Tibial nerve (tissue), 4 donors: Measurements from ENCODE around the gene TGFB1I1. TPM values are rescaled to one million over a fixed set of nuclear protein-coding genes. Genes with fewer than 3 reads are reported as not detected.
"Not testable (repeated sequence)": the region's sequence is repeated elsewhere in the genome, so short reads cannot be mapped to it uniquely, and the experiment has no call there.

Experiments used
- DNase-seq, 2 donors: peaks; one replicate each; pipeline ENCODE4 v3.0.0-alpha.2; 2019; ENCODE audit warnings: low spot score in 2 of 2
- H3K27ac ChIP-seq, 4 donors: fragments of 200-600 bp; sonication (generic) in 3 of 4; one replicate each; pipeline ENCODE4 v1.5.1; 2017 to 2019; ENCODE audit warnings: mild to moderate bottlenecking in 1 of 4
- H3K27me3 ChIP-seq, 2 donors: fragments of 200-600 bp; sonication (generic) in 1 of 2; one replicate each; pipeline versions ENCODE4 v1.5.1 to v1.6.0; 2017 to 2019
- H3K36me3 ChIP-seq, 3 donors: fragments of 200-600 bp; sonication (generic); one replicate each; pipeline ENCODE4 v1.5.1; 2018 to 2019
- H3K4me1 ChIP-seq, 4 donors: fragments of 200-600 bp; sonication (generic) in 3 of 4; one replicate each; pipeline ENCODE4 v1.5.1; 2017 to 2019
- H3K4me3 ChIP-seq, 4 donors: fragments of 200-600 bp; sonication (generic) in 3 of 4; one replicate each; pipeline ENCODE4 v1.5.1; 2017 to 2019; ENCODE audit warnings: mild to moderate bottlenecking in 1 of 4, moderate library complexity in 1 of 4
- H3K9me3 ChIP-seq, 4 donors: fragments of 200-600 bp; sonication (generic) in 3 of 4; one replicate each; pipeline ENCODE4 v1.5.1; 2017 to 2019
- CTCF ChIP-seq, 5 experiments: fragments of 200-600 bp in 3 of 5; fragments of 450-650 bp in 2 of 5; sonication (generic) in 3 of 5; IDR thresholded peaks; one replicate each; pipeline ENCODE4 v1.5.1; 2016 to 2019; ENCODE audit warnings: antibody characterized with exemption in 5 of 5, mild to moderate bottlenecking in 3 of 5, moderate library complexity in 2 of 5
- EP300 ChIP-seq, 2 donors: sonication (generic); formaldehyde crosslinking; IDR thresholded peaks; one replicate each; pipeline ENCODE4 v1.6.1; 2017; ENCODE audit warnings: antibody characterized with exemption in 2 of 2, mild to moderate bottlenecking in 1 of 2
- POLR2A ChIP-seq, 2 donors: fragments of 450-650 bp; IDR thresholded peaks; one replicate each; pipeline ENCODE4 v1.6.1; 2017; ENCODE audit warnings: antibody characterized with exemption in 2 of 2, mild to moderate bottlenecking in 2 of 2, moderate library complexity in 2 of 2
- WGBS, 2 donors: methylation state at CpG; one replicate each; pipeline ENCODE4 v1.1.5; 2018; 5-methylcytosine and 5-hydroxymethylcytosine counted together
- total RNA-seq, 4 donors: library from RNA; depleted of rRNA; stranded (reverse); fragments of >200 nt; gene quantifications; one replicate each; pipeline ENCODE4 v1.1.0, GENCODE V29; 2016

TGFB1I1 gene
- total RNA-seq, 4 donors from 2014 or later = 29.3 to 68.7 (median 53.5) TPM

- no peak for DNase-seq
These were observed 30.0 kb downstream of the TGFB1I1 start for GRCh38 chr16:31501966-31502348.

GRCh38 chr16:31502981-31503380, 31.0 kb downstream of the TGFB1I1 start:
- Histone ChIP-seq H3K36me3 (peaks cover 0 to 47% (median 0%) of the 10 kb centered on the region in 3 donors), H3K9me3 (no peaks in the 10 kb centered on the region), H3K4me3 (no peak overlapping the region), H3K4me1 (peaks cover 0 to 53% (median 14%) of the 10 kb centered on the region in 4 donors), H3K27ac (no peak overlapping the region), H3K27me3 (no peaks in the 10 kb centered on the region)
- TF ChIP-seq CTCF (IDR thresholded peaks at IDR 0.05) (no peak), EP300 (IDR thresholded peaks at IDR 0.05) (no peak), POLR2A (IDR thresholded peaks at IDR 0.05) (no peak)
- no peak for DNase-seq

More at GRCh38 chr16:31501966-31502348, 30.0 kb downstream of the TGFB1I1 start:
- WGBS, 2 donors = 56 to 76% methylated on average over 4 of the region's 4 CpGs
- H3K27ac ChIP-seq = no peak overlapping the region
- H3K9me3 ChIP-seq = no peaks in the 10 kb centered on the region
- no peaks in the 10 kb centered on the region for H3K27me3 ChIP-seq
- H3K36me3 ChIP-seq = peaks cover 0 to 57% (median 0%) of the 10 kb centered on the region in 3 donors
- peaks cover 0 to 45% (median 6%) of the 10 kb centered on the region in 4 donors for H3K4me1 ChIP-seq
- no peak overlapping the region for H3K4me3 ChIP-seq
- TF ChIP-seq CTCF (IDR thresholded peaks at IDR 0.05) (no peak), EP300 (IDR thresholded peaks at IDR 0.05) (no peak), POLR2A (IDR thresholded peaks at IDR 0.05) (no peak)

- H3K4me3 ChIP-seq, H3K27me3 ChIP-seq, DNase-seq, H3K27ac ChIP-seq, H3K9me3 ChIP-seq: not testable (repeated sequence)
- Histone ChIP-seq H3K4me1 (peaks cover 0 to 53% (median 14%) of the 10 kb centered on the region in 4 donors), H3K36me3 (peaks cover 0 to 41% (median 0%) of the 10 kb centered on the region in 3 donors)
- 86 to 92% methylated on average over 8 of the region's 8 CpGs for WGBS, 2 donors
These were observed 31.6 kb downstream of the TGFB1I1 start for GRCh38 chr16:31503555-31503954.

GRCh38 chr16:31504159-31504558, 32.2 kb downstream of the TGFB1I1 start:
- no peak for DNase-seq

GRCh38 chr16:31505483-31505882, 33.5 kb downstream of the TGFB1I1 start:
- WGBS, 2 donors = 66 to 69% methylated on average over 4 of the region's 4 CpGs
- Histone ChIP-seq H3K36me3 (peaks cover 0 to 22% (median 0%) of the 10 kb centered on the region in 3 donors), H3K9me3 (no peaks in the 10 kb centered on the region), H3K27me3 (no peaks in the 10 kb centered on the region), H3K27ac (no peak overlapping the region), H3K4me1 (peaks cover 0 to 70% (median 23%) of the 10 kb centered on the region in 4 donors), H3K4me3 (no peak overlapping the region)
- TF ChIP-seq CTCF (IDR thresholded peaks at IDR 0.05) (no peak), POLR2A (IDR thresholded peaks at IDR 0.05) (no peak), EP300 (IDR thresholded peaks at IDR 0.05) (no peak)
- DNase-seq = no peak

More at GRCh38 chr16:31504159-31504558, 32.2 kb downstream of the TGFB1I1 start:
- 68 to 77% methylated on average over 8 of the region's 8 CpGs for WGBS, 2 donors
- TF ChIP-seq CTCF (IDR thresholded peaks at IDR 0.05) (no peak), EP300 (IDR thresholded peaks at IDR 0.05) (no peak), POLR2A (IDR thresholded peaks at IDR 0.05) (no peak)
- Histone ChIP-seq H3K27ac (no peak overlapping the region), H3K4me3 (no peak overlapping the region), H3K36me3 (peaks cover 0 to 35% (median 0%) of the 10 kb centered on the region in 3 donors), H3K27me3 (no peaks in the 10 kb centered on the region), H3K4me1 (peaks cover 0 to 57% (median 14%) of the 10 kb centered on the region in 4 donors), H3K9me3 (no peaks in the 10 kb centered on the region)

GRCh38 chr16:31507617-31507928, 35.6 kb downstream of the TGFB1I1 start:
- 1 to 2% methylated on average over 12 of the region's 12 CpGs for WGBS, 2 donors

More at GRCh38 chr16:31507617-31507928, 35.6 kb downstream of the TGFB1I1 start:
- no peak for TF ChIP-seq POLR2A (IDR thresholded peaks at IDR 0.05)
- TF ChIP-seq CTCF (IDR thresholded peaks at IDR 0.05) = no peak
- no peak for TF ChIP-seq EP300 (IDR thresholded peaks at IDR 0.05)
- Histone ChIP-seq H3K27ac (peak overlapping the region; percentile 90 to 97 (median 96)), H3K27me3 (no peaks in the 10 kb centered on the region), H3K36me3 (peaks cover 0 to 20% (median 0%) of the 10 kb centered on the region in 3 donors), H3K4me3 (peak overlapping the region; percentile 93 to 100 (median 98)), H3K9me3 (no peaks in the 10 kb centered on the region), H3K4me1 (peaks cover 0 to 62% (median 23%) of the 10 kb centered on the region in 4 donors)
- DNase-seq = no peak
